Breast epithelium (tissue), 3 donors: Measurements from ENCODE around the gene PIK3CB.

ENCODE experiments used
- POLR2A ChIP-seq: fragments of 450-650 bp; IDR thresholded peaks from one replicate; pipeline ENCODE4 v1.6.1; 2016; ENCODE audit warnings: antibody characterized with exemption, mild to moderate bottlenecking, moderate library complexity
- POLR2AphosphoS5 ChIP-seq, 3 donors: sonication (generic); formaldehyde crosslinking; IDR thresholded peaks; one replicate each; pipeline ENCODE4 v1.6.1; 2017; ENCODE audit warnings: antibody characterized with exemption in 3 of 3
- TF ChIP-seq, protein P1 (sequence below), 3 donors: fragments of 450-650 bp; IDR thresholded peaks; one replicate each; pipeline ENCODE4 v1.5.1; 2016 to 2017; ENCODE audit warnings: antibody characterized with exemption in 3 of 3, mild to moderate bottlenecking in 3 of 3, moderate library complexity in 3 of 3

DNA sequence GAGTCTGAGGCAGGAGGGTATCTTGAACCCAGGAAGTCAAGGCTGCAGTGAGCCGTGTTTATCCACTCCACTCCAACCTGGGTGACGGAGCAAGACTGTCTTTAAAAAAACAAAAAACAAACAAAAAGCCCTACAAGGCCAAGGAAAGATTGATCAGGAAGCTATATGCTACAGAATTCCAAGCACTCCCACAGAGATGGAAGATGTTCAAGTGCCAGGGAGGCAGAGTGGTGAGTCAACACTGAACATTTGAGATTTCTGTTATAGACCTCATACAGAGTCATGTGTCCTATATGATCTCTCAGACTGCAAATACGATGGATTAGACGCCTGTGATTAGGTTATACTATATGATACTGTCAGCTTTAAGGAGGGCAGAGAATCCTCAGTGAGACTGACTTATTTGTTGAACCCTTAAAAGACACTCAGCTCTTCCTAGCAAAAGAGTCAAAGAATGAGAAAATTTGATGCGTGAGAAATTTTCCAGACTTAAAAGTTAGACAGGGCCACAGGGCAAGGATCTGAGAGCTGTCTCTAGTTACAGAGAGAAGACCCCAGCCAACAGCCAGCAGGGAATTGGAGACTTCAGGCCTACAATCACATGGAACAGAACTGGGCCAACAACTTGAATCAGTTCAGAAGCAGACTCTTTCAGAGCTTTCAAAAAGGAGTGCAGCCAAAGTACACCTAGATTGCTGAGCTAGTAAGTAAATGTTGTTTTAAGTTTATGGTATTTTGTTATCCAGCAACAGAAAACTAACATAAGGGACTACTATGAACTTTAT lies 107.6 kb downstream of the PIK3CB start:
- TF ChIP-seq, protein P1, sequence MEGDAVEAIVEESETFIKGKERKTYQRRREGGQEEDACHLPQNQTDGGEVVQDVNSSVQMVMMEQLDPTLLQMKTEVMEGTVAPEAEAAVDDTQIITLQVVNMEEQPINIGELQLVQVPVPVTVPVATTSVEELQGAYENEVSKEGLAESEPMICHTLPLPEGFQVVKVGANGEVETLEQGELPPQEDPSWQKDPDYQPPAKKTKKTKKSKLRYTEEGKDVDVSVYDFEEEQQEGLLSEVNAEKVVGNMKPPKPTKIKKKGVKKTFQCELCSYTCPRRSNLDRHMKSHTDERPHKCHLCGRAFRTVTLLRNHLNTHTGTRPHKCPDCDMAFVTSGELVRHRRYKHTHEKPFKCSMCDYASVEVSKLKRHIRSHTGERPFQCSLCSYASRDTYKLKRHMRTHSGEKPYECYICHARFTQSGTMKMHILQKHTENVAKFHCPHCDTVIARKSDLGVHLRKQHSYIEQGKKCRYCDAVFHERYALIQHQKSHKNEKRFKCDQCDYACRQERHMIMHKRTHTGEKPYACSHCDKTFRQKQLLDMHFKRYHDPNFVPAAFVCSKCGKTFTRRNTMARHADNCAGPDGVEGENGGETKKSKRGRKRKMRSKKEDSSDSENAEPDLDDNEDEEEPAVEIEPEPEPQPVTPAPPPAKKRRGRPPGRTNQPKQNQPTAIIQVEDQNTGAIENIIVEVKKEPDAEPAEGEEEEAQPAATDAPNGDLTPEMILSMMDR (IDR thresholded peaks at IDR 0.05), result no peak
- TF ChIP-seq POLR2AphosphoS5 (IDR thresholded peaks at IDR 0.05) (no peak), POLR2A (no peak)
